ENCODE measurements around the gene BICDL2. TPM values are rescaled to one million over a fixed set of nuclear protein-coding genes. Genes with fewer than 3 reads are reported as not detected.

The BICDL2 gene
- total and polyA plus RNA-seq, 2 of the 4 experiments (the other 2 are of a cell fraction) = 0.17 to 0.18 TPM

- intact Hi-C loops (cut with micrococcal nuclease) = no loop called here
- no peak for DNase-seq
- peak overlapping the region; percentile 98 for H2AFZ ChIP-seq (replicated peaks; ENCODE audit: low read length, poor library complexity)
- TF ChIP-seq BHLHE40 (IDR thresholded peaks at IDR 0.05; ENCODE audit: low read depth, low read length) (no peak), CTCF (conservative IDR thresholded peaks at IDR 0.05; ENCODE audit: low read depth, low read length) (no peak), CEBPB (IDR thresholded peaks at IDR 0.05; ENCODE audit: low read depth, low read length) (no peak), MAZ (IDR thresholded peaks at IDR 0.05; ENCODE audit: borderline replicate concordance, low read depth, low read length) (no peak), CHD1 (IDR thresholded peaks at IDR 0.05; ENCODE audit: low read depth, low read length) (no peak), ELK1 (IDR thresholded peaks at IDR 0.05; ENCODE audit: borderline replicate concordance, low read depth, low read length) (no peak), NFE2L2 (IDR thresholded peaks at IDR 0.05; ENCODE audit: low read depth, low read length) (no peak), SMC3 (IDR thresholded peaks at IDR 0.05; ENCODE audit: low read depth, low read length) (no peak), MXI1 (IDR thresholded peaks at IDR 0.05; ENCODE audit: borderline replicate concordance, low read depth, low read length) (no peak; the same call in 1 of the 2 replicates), MAFK (IDR thresholded peaks at IDR 0.05; ENCODE audit: low read depth, low read length) (no peak), RCOR1 (IDR thresholded peaks at IDR 0.05; ENCODE audit: insufficient replicate concordance, low read length) (no peak), RFX5 (IDR thresholded peaks at IDR 0.05; ENCODE audit: low read depth, low read length) (no peak), POLR2A (IDR thresholded peaks at IDR 0.05; ENCODE audit: low read depth, low read length) (no peak), FOS (IDR thresholded peaks at IDR 0.05; ENCODE audit: low read depth, low read length) (no peak), USF2 (IDR thresholded peaks at IDR 0.05; ENCODE audit: low read depth, low read length) (no peak)
Measured at GRCh38 chr16:3065742-3066439, 29.1 kb upstream of the BICDL2 start.

More at GRCh38 chr16:3065742-3066439, 29.1 kb upstream of the BICDL2 start:
- ChIA-PET POLR2A (ENCODE audit: unreplicated experiment) (no interaction called here), CTCF (no interaction called here)
- Histone ChIP-seq H3K4ac (ENCODE audit: low read depth, low read length) (peak overlapping the region; percentile 81), H2BK20ac (ENCODE audit: low read depth, low read length) (peak overlapping the region; percentile 41), H3K18ac (ENCODE audit: low read depth, low read length) (peak overlapping the region; percentile 30), H3K4me3 (ENCODE audit: insufficient read depth, low read depth, low read length) (peak overlapping the region; percentile 47; the same call in 1 of the 2 replicates), H3K23ac (ENCODE audit: low read depth, low read length) (peak overlapping the region; percentile 59; the same call in 1 of the 2 replicates), H4K91ac (ENCODE audit: insufficient read depth, low read depth, low read length) (peak overlapping the region; percentile 88), H4K8ac (ENCODE audit: low read depth in 2 of 2, low read length in 2 of 2) (peak overlapping the region; percentile 74 to 92), H4K5ac (ENCODE audit: low read depth, low read length) (peak overlapping the region; percentile 81), H2BK120ac (ENCODE audit: low read depth, low read length) (peak overlapping the region; percentile 87; the same call in 1 of the 2 replicates), H4K20me1 (ENCODE audit: insufficient read depth, low read length) (no peaks in the 10 kb centered on the region), H3K36me3 (ENCODE audit: control insufficient read depth, insufficient read depth, low read length) (no peaks in the 10 kb centered on the region), H2AK9ac (replicated peaks; ENCODE audit: low read depth, low read length, poor library complexity) (peak overlapping the region; percentile 99), H3K14ac (replicated peaks; ENCODE audit: low read depth, low read length) (peak overlapping the region; percentile 87), H3K79me1 (ENCODE audit: low read depth in 1 of 2, low read length in 2 of 2) (peaks cover 6 to 19% of the 10 kb centered on the region in 2 experiments; a peak in 2 of 4 replicates), H3K4me2 (ENCODE audit: low read depth, low read length) (peak overlapping the region; percentile 53), H2BK15ac (ENCODE audit: low read depth, low read length) (peak overlapping the region; percentile 96; the same call in 2 of the 3 replicates), H3K56ac (ENCODE audit: extremely low read depth, insufficient read depth, low read length) (peak overlapping the region; percentile 64), H3K9me3 (ENCODE audit: control insufficient read depth, insufficient read depth, low read length) (no peaks in the 10 kb centered on the region), H3K9ac (ENCODE audit: low read depth, low read length) (peak overlapping the region; percentile 55; the same call in 1 of the 2 replicates), H2AK5ac (ENCODE audit: low read depth, low read length) (peak overlapping the region; percentile 97), H3K9me1 (ENCODE audit: insufficient read depth, low read length) (peaks cover 18% of the 10 kb centered on the region), H3K4me1 (ENCODE audit: control insufficient read depth, insufficient read depth, low read length) (peaks cover 12% of the 10 kb centered on the region), H3K27ac (ENCODE audit: insufficient read depth, low read length) (no peak overlapping the region; the same call in 1 of the 2 replicates), H2BK5ac (ENCODE audit: low read depth, low read length, poor library complexity, severe bottlenecking) (peak overlapping the region; percentile 76), H3K27me3 (ENCODE audit: control insufficient read depth, insufficient read depth, low read length) (no peaks in the 10 kb centered on the region; the same call in 1 of the 2 replicates)
- 49% methylated on average over 7 of the region's 26 CpGs; no CpG with 5 or more reads in 1 of the 2 experiments for WGBS, 2 experiments (ENCODE audit: extremely low coverage in 2 of 2, insufficient read length in 1 of 2)
- no peak for ATAC-seq (ENCODE audit: low read depth)
- in situ Hi-C loops (cut with MboI; ENCODE audit: low sequenced_read_pairs) = no loop called here
- BruUV-seq (replicated peaks) = no TSS peak
- dilution Hi-C loops (cut with HindIII; ENCODE audit: low sequenced_read_pairs, unreplicated experiment) = no loop called here

Measured in IMR-90 (cell line).